ENCODE results near the gene PERM1.

GRCh38 chr1:936348-937264, 45.3 kb downstream of the PERM1 start:
- TF ChIP-seq, protein P1, sequence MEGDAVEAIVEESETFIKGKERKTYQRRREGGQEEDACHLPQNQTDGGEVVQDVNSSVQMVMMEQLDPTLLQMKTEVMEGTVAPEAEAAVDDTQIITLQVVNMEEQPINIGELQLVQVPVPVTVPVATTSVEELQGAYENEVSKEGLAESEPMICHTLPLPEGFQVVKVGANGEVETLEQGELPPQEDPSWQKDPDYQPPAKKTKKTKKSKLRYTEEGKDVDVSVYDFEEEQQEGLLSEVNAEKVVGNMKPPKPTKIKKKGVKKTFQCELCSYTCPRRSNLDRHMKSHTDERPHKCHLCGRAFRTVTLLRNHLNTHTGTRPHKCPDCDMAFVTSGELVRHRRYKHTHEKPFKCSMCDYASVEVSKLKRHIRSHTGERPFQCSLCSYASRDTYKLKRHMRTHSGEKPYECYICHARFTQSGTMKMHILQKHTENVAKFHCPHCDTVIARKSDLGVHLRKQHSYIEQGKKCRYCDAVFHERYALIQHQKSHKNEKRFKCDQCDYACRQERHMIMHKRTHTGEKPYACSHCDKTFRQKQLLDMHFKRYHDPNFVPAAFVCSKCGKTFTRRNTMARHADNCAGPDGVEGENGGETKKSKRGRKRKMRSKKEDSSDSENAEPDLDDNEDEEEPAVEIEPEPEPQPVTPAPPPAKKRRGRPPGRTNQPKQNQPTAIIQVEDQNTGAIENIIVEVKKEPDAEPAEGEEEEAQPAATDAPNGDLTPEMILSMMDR (conservative IDR thresholded peaks at IDR 0.05; ENCODE audit: low read length) = no peak
- no peak for TF ChIP-seq EZH2phosphoT487 (IDR thresholded peaks at IDR 0.05; ENCODE audit: borderline replicate concordance, low read depth, low read length)
